ENCODE measurements around the gene PHF24.

PHF24 gene

GRCh38 chr9:34984049-34984448 is 26.0 kb downstream of the PHF24 start:
- DNase-seq: peak in 1 of 5 donors; percentile 22

- peak in 4 of 5 donors; percentile 25 to 52 (median 42) for DNase-seq
Observed at GRCh38 chr9:34985311-34985899, 27.3 kb downstream of the PHF24 start.

GRCh38 chr9:34986540-34987047 is 28.5 kb downstream of the PHF24 start:
- DNase-seq: peak; percentile 34 to 58 (median 48)

- DNase-seq: no peak
Observed at GRCh38 chr9:34987160-34987901, 29.2 kb downstream of the PHF24 start.

- DNase-seq: peak in 3 of 5 donors; percentile 32 to 55 (median 53)
Observed at GRCh38 chr9:34988218-34989002, 30.3 kb downstream of the PHF24 start.

GRCh38 chr9:34989003-34989945 is 31.2 kb downstream of the PHF24 start, which contains the start of gene DNAJB5:
Gene DNAJB5 (plus strand): TSS chr9:34989745. CDS start chr9:34990631, 886 bp downstream.
- DNase-seq: peak; percentile 94 to 99 (median 96)

GRCh38 chr9:34989946-34990635 is 32.0 kb downstream of the PHF24 start:
- peak; percentile 19 to 51 (median 30) for DNase-seq

- DNase-seq: no peak
Observed at GRCh38 chr9:34990908-34991606, 33.0 kb downstream of the PHF24 start.

GRCh38 chr9:34991607-34992375 is 33.7 kb downstream of the PHF24 start:
- no peak for DNase-seq

GRCh38 chr9:34992376-34992951 is 34.4 kb downstream of the PHF24 start:
- peak in 1 of 5 donors; percentile 29 for DNase-seq

GRCh38 chr9:34993502-34994259 is 35.6 kb downstream of the PHF24 start:
- DNase-seq: no peak

- DNase-seq: no peak
Observed at GRCh38 chr9:34994260-34994899, 36.3 kb downstream of the PHF24 start.

GRCh38 chr9:34994900-34995669 is 37.0 kb downstream of the PHF24 start:
- no peak for DNase-seq

GRCh38 chr9:34995670-34996060 is 37.6 kb downstream of the PHF24 start:
- no peak for DNase-seq

- no peak for DNase-seq
Observed at GRCh38 chr9:34996181-34996904, 38.3 kb downstream of the PHF24 start.

GRCh38 chr9:34996905-34997279 is 38.8 kb downstream of the PHF24 start:
- no peak for DNase-seq

- DNase-seq: no peak
Observed at GRCh38 chr9:34997379-34997781, 39.3 kb downstream of the PHF24 start.
